Thyroid gland (tissue), 4 donors: Measurements from ENCODE around the gene DAPP1. TPM values are rescaled to one million over a fixed set of nuclear protein-coding genes. Genes with fewer than 3 reads are reported as not detected.

Source experiments
- DNase-seq, 2 donors: peaks; one replicate each; pipeline ENCODE4 v3.0.0-alpha.2; 2019
- H3K27ac ChIP-seq, 3 donors: fragments of 200-600 bp; sonication (generic); 1 replicate in 2 of 3; 2 replicates in 1 of 3; pipeline ENCODE4 v1.5.1; 2016 to 2019; ENCODE audit warnings: mild to moderate bottlenecking in 1 of 3, moderate library complexity in 1 of 3
- H3K27me3 ChIP-seq: fragments of 200-600 bp; sonication (generic); one replicate; pipeline ENCODE4 v1.5.1; 2019
- H3K36me3 ChIP-seq, 2 donors: fragments of 200-600 bp; sonication (generic); one replicate each; pipeline ENCODE4 v1.5.1; 2016 to 2019
- H3K4me1 ChIP-seq, 2 donors: fragments of 200-600 bp; sonication (generic); one replicate each; pipeline ENCODE4 v1.5.1; 2017 to 2019
- H3K4me3 ChIP-seq, 3 donors: fragments of 200-600 bp; sonication (generic); replicated peaks in 1 of 3; 1 replicate in 2 of 3; 2 replicates in 1 of 3; pipeline ENCODE4 v1.5.1; 2016; ENCODE audit warnings: mild to moderate bottlenecking in 1 of 3
- H3K9me3 ChIP-seq: fragments of 200-600 bp; sonication (generic); one replicate; pipeline ENCODE4 v1.5.1; 2017
- POLR2A ChIP-seq, 2 donors: fragments of 450-650 bp; IDR thresholded peaks; one replicate each; pipeline ENCODE4 v1.6.1; 2017; ENCODE audit warnings: antibody characterized with exemption in 2 of 2, mild to moderate bottlenecking in 2 of 2, moderate library complexity in 1 of 2
- WGBS, 2 donors: methylation state at CpG; one replicate each; pipeline ENCODE4 v1.1.5; 2017; 5-methylcytosine and 5-hydroxymethylcytosine counted together
- intact Hi-C: fragments of 100-400 bp; cut with DNase I; formaldehyde crosslinking; loops from one replicate; pipeline ENCODE4 v1.15.1; 2023
- total RNA-seq, 4 donors: library from RNA; depleted of rRNA; stranded (reverse); fragments of >200 nt; gene quantifications; one replicate each; pipeline ENCODE4 v1.2.3, GENCODE V29; 2016
- TF ChIP-seq, protein P1 (sequence below), 6 experiments: fragments of 200-600 bp in 3 of 6; fragments of 450-650 bp in 3 of 6; sonication (generic) in 3 of 6; IDR thresholded peaks; one replicate each; pipeline ENCODE4 v1.5.1; 2016 to 2019; ENCODE audit warnings: antibody characterized with exemption in 6 of 6, mild to moderate bottlenecking in 2 of 6, inconsistent platforms in 1 of 6, moderate library complexity in 1 of 6

Gene DAPP1
- total RNA-seq, 4 donors from 2014 or later, result 0.33 to 1.5 (median 0.70) TPM

DNA sequence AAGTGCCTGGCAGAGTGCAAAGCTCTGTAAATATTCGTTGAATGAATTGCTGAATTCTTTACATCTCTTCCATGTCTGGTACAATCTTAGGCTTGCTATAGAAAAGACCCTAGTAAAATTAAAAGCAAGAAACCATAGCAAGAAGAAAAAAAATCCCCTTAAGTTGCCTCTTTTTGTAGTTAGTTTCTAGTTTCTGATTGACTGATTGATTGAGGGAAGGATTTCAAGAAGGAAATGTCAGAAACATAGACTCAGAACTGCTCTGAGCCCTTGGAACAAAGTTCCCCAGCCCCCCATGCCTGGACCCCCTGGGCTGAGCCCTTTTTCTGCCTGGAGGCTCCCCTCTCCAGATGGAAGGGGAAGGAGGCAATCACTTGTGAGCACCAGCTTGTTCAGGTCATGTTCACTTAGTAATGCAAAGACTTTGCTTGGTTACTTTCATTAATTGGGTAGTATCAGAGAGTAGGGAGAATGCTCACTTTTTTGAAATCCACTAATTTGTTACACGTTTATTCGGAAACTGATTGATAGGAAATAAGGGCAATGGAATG is 35.6 kb downstream of the DAPP1 start:
- H3K4me1 ChIP-seq, result no peaks in the 10 kb centered on the region
- no peak overlapping the region for H3K27ac ChIP-seq
- H3K36me3 ChIP-seq, result no peaks in the 10 kb centered on the region
- H3K4me3 ChIP-seq, result no peak overlapping the region
- TF ChIP-seq, protein P1, sequence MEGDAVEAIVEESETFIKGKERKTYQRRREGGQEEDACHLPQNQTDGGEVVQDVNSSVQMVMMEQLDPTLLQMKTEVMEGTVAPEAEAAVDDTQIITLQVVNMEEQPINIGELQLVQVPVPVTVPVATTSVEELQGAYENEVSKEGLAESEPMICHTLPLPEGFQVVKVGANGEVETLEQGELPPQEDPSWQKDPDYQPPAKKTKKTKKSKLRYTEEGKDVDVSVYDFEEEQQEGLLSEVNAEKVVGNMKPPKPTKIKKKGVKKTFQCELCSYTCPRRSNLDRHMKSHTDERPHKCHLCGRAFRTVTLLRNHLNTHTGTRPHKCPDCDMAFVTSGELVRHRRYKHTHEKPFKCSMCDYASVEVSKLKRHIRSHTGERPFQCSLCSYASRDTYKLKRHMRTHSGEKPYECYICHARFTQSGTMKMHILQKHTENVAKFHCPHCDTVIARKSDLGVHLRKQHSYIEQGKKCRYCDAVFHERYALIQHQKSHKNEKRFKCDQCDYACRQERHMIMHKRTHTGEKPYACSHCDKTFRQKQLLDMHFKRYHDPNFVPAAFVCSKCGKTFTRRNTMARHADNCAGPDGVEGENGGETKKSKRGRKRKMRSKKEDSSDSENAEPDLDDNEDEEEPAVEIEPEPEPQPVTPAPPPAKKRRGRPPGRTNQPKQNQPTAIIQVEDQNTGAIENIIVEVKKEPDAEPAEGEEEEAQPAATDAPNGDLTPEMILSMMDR (IDR thresholded peaks at IDR 0.05), result no peak
- no peak for TF ChIP-seq POLR2A (IDR thresholded peaks at IDR 0.05)
- no peaks in the 10 kb centered on the region for H3K9me3 ChIP-seq
- intact Hi-C loops, result no loop called here
- DNase-seq, result no peak
- WGBS, 2 donors, result 89 to 95% methylated on average over 3 of the region's 3 CpGs
- no peaks in the 10 kb centered on the region for H3K27me3 ChIP-seq

DNA sequence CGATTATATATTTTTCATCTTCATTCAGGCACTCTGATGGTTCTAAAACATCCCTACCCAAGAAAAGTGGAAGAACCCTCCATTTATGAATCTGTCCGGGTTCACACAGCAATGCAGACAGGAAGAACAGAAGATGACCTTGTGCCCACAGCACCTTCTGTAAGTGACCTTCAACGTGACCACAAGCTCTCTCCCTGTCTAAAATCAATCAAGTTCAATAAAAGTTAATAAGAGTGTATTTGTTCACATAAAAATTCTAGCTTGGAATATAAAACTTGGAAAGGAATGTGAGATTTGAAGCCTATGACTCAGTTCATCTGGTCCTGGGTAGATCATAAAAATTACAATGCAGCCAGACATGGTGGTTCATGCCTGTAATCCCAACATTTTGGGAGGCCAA is 36.6 kb downstream of the DAPP1 start:
- H3K4me1 ChIP-seq, result no peaks in the 10 kb centered on the region
- intact Hi-C loops, result no loop called here
- no peaks in the 10 kb centered on the region for H3K27me3 ChIP-seq
- no peak overlapping the region for H3K27ac ChIP-seq
- TF ChIP-seq, protein P1 (IDR thresholded peaks at IDR 0.05), result no peak
- TF ChIP-seq POLR2A (IDR thresholded peaks at IDR 0.05), result no peak
- H3K4me3 ChIP-seq, result no peak overlapping the region
- no peaks in the 10 kb centered on the region for H3K9me3 ChIP-seq
- no peaks in the 10 kb centered on the region for H3K36me3 ChIP-seq
- no peak for DNase-seq
- 88 to 95% methylated on average over 3 of the region's 3 CpGs for WGBS, 2 donors

DNA sequence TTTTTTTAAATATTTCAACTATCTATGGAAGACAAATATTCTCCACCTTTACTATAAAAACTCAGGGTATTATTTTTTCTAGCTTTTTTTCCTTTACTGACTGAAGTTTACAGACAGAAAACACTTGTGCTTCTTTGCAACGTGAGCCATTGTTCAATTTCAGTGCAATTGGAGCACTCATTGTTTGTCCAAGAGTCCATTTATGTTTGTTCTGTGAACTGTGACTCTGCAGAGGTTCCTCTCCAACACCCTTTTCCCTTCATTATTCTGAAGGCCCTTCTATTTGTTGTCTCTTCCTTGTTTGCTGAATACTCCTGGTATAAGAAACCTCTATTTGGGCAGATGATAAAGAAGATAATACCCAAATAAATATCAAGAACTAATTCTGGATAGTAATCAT is 37.4 kb downstream of the DAPP1 start:
- no peaks in the 10 kb centered on the region for H3K4me1 ChIP-seq
- WGBS, 2 donors, result 18 to 20% methylated on average over 1 of the region's 1 CpG

DNA sequence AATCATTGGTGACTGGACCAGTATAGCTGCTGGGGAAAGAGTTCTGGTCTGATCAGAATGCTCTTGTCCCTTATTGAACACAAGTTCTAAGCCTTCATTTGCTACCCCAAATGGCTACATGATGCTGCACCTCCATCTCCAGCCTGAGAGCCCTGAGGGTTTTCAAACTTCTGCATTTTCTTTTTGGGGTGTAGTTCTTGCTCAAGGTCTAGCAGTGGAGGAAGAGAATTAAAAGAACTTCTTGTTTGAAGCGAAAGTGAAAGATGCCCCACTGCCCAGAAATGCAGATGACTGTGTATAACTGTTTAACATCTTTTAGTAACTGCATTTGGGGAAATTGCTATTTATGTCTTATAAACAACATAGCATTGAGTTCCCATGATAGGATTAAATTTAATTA is 39.1 kb downstream of the DAPP1 start:
- intact Hi-C loops, result no loop called here
- Histone ChIP-seq H3K4me3 (no peak overlapping the region), H3K4me1 (peaks cover 0 to 6% of the 10 kb centered on the region in 2 donors), H3K36me3 (no peaks in the 10 kb centered on the region), H3K27me3 (no peaks in the 10 kb centered on the region), H3K9me3 (no peaks in the 10 kb centered on the region), H3K27ac (no peak overlapping the region)
- 81 to 85% methylated on average over 1 of the region's 1 CpG for WGBS, 2 donors
- no peak for DNase-seq
- TF ChIP-seq, protein P1 (IDR thresholded peaks at IDR 0.05), result no peak
- TF ChIP-seq POLR2A (IDR thresholded peaks at IDR 0.05), result no peak

More for the DNA sequence above, 37.4 kb downstream of the DAPP1 start:
- Histone ChIP-seq H3K36me3 (no peaks in the 10 kb centered on the region), H3K9me3 (no peaks in the 10 kb centered on the region), H3K4me3 (no peak overlapping the region), H3K27ac (no peak overlapping the region), H3K27me3 (no peaks in the 10 kb centered on the region)
- no peak for DNase-seq
- no peak for TF ChIP-seq POLR2A (IDR thresholded peaks at IDR 0.05)
- TF ChIP-seq, protein P1 (IDR thresholded peaks at IDR 0.05), result no peak
- intact Hi-C loops, result no loop called here

DNA sequence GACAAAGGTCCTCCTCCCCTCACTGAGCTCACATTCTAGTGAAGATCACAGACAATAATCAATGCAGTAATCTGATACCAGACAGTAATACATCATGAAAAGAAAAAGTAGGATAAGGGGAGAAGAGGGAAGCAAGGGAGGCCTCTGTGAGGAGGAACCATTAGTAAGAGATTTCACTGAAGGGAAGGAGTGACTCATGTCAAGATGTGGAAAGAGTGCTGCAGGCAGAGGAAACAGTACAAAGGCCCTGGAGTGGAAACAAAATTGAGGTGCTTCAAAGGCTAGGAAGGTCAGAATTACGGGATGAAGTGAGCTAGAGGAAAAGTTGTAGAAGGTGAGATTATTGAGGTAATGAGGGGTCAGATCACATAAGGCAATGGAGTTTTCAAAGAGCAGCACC is 39.5 kb downstream of the DAPP1 start:
- intact Hi-C loops, result no loop called here
- Histone ChIP-seq H3K4me1 (peaks cover 0 to 6% of the 10 kb centered on the region in 2 donors), H3K36me3 (no peaks in the 10 kb centered on the region), H3K9me3 (no peaks in the 10 kb centered on the region), H3K27me3 (no peaks in the 10 kb centered on the region), H3K27ac (no peak overlapping the region), H3K4me3 (no peak overlapping the region)
- TF ChIP-seq POLR2A (IDR thresholded peaks at IDR 0.05), result no peak
- TF ChIP-seq, protein P1 (IDR thresholded peaks at IDR 0.05), result no peak
- WGBS, 2 donors, result 54 to 74% methylated on average over 1 of the region's 1 CpG
- no peak for DNase-seq
